T1000 (cell line): Measurements from ENCODE around the gene TLE3.
A peak's percentile ranks its signal among the peaks of the same experiment; 100 is the strongest.

Experiments used
- DNase-seq: peaks from one replicate; lab custom pipeline; 2025; ENCODE audit warnings: mixed read lengths; lab: John Stamatoyannopoulos, UW

Gene TLE3

DNA sequence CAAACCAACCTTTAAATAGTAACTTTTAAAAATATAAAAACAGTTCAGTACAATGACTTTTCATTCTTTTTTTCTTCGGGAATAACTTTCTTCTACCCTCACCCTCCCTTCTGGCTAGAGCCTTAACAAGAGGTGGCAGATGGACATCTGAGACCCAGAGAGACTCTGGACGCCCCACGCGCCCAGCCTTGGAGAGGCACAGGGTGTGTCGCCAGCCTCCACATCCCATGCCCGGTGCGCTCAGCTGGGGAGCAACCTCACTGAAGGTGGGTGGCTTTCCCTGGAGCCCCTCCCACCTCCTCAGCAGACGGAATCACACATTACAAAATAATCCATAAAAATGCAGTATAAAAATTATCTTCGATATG is 49.5 kb downstream of the TLE3 start:
- no peak for DNase-seq

- no peak for DNase-seq
Observed at GRCh38 chr15:70047386-70048197, 50.1 kb downstream of the TLE3 start.

GRCh38 chr15:70046679-70047369 is 50.9 kb downstream of the TLE3 start:
- no peak for DNase-seq

DNA sequence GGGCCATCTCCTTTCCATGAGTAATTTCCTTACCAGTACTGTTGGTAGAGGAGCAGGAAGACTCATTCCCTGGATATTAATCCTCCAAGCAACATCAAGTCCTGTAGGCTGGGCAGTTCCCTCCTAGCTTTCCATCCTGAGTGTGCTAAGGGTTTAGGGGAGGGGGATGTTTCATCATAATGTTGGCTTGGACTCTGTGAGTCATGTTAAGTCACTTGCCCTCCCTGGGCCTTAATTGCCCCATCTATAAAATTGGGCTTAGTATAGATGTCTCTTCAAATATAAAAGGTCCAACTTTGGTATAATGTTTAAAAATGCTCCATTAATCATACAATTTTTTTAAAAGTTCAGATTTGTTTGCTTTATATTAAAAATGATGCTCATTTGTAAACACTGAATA is 52.7 kb downstream of the TLE3 start:
- DNase-seq = peak; percentile 11

DNA sequence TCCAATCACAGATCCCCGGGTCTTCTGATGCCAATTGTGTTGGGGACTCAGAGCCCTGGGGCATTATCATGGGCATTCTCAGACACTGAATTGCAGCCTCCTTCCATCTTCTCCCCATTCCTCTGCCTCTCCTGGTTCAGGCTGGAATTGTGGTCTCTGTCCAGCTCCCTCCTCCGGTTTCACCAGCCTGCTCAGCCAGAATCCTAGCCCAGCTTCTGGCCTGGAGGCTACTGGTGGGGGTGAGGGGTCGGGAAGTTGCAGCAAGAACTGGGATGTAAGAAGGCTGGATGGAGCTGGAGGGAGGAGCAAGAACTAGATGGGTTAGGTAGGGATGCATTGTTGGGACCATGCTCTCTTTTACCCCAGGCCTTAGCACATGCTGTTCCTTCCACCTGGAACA is 53.5 kb downstream of the TLE3 start:
- no peak for DNase-seq

DNA sequence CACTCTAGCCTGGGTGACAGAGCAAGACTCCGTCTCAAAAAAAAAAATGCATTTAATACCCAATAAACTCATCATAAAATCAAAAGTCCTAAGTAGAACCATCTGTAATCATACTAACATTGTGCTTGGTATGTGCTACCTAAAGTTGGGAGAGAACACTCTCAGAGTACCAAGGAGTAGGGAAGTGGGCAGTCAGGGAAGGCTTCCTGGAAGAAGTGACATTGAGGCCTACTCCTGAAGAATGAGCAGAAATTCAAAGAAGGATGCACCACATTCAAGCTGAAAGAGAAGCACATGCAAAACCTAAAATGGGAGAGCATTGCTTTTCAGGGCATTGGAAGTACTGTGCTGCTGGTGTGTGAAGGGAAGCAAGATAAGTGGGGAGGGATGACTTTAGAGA is 54.1 kb downstream of the TLE3 start:
- no peak for DNase-seq

- DNase-seq = no peak
Observed at GRCh38 chr15:70042553-70043214, 55.0 kb downstream of the TLE3 start.

DNA sequence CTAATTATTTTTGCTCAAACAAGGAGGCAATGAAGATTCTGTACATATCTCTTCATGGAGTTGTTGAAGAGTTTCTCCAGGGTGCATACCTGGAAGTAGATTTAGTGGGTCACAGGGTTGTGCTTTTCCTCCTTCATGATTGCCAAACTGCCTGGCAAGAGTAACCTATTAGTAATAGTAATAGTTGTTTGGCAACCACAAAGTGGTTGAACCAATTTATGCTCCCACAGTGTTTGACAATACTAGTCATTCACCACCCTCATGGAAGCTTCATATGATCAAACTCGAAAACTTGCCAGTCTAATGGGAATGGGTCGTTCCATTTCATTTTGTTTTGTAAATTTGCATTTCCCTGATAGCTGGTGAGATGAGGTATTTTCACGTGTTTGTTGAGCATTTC is 57.8 kb downstream of the TLE3 start:
- DNase-seq = no peak

GRCh38 chr15:70038730-70039392 is 58.9 kb downstream of the TLE3 start:
- no peak for DNase-seq

- DNase-seq = no peak
Observed at GRCh38 chr15:70037292-70037640, 60.5 kb downstream of the TLE3 start.

DNA sequence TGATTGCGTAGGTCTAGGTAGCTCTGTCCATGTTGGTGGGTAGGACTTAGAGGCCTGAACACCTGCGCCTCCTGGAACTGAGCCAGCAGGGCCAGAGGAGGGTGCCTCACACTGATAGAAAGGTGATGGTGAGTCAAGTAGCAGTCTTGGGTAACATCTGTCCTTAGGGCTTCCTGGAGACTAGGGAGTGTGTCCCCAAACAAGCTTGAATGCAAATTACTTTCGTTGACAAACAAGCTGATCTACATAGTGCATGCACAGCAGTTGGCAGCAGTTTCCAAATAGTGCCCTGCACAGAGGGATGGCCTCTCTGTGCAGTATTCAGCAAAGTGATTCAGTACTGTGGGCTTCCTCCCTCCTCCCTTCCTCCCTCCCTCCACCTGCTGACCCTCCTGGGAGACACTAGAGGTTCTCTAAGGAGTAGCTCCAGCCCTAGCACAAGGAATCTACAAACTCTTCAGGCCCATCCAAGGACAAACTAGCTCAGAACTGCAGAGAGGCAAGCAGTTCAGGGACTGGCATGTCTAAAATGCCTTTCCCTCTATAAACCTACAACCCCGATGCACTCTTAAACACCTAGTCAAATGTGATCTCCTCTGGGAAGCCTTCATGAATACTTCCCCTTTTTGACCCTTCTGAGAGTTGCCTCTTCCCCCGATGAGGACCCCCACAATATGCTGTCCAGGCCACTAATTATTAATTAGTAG is 61.0 kb downstream of the TLE3 start:
- no peak for DNase-seq

- no peak for DNase-seq
Observed at GRCh38 chr15:70035719-70036077, 62.0 kb downstream of the TLE3 start.

DNA sequence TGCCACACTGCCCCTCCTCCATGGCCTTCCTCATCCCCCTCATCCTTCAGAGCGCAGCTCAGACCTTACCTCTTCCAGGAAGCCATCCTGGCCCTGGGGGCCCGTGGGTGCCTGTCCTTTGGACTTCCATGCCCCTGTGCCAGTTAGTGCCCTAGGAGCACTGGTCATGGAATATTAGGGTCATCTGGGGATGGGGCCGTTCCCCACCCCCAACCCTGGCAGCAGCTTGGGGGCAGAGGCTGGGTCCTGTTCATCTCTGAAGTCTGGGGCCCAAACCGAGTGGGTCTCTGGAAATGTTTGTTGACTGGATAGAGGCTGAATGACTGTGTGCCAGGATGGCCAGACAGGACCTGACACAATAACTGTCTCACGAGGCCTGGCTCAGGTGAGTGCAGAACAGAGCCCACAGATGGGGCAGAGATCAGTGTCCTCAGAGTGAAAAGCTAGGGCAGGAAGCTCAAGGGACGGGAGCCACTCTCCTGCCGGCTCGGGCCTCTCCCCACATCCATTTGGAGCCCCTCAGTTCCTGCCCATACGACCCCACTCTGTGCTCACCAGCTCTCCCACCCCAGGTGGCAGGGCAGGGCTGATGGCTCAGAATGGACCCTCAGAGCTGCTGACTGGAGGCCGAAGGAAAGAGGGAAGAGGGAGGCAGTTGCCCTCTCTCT is 62.5 kb downstream of the TLE3 start:
- DNase-seq = no peak

DNA sequence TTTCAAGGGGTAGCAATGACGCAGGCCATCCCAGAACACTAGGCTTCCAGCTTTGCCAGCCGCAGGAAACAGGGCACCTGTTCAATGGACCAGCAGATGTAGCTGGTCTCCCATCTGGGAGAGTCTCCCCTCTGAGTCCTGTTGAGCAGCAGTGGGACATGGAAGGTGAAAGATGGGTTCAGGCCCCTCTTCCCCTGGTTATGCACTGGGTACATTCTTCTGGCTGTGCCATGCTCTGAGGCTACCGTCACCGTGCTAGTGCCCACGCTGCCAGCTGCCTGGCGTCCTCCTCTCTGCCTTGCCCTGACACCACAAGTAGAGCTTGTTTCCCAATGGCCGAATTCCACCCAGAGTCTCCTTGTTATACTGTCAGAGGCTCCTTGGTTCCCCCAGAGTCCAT is 63.1 kb downstream of the TLE3 start:
- no peak for DNase-seq

- DNase-seq = no peak
Observed at GRCh38 chr15:70034141-70034540, 63.6 kb downstream of the TLE3 start.

- DNase-seq = no peak
Observed at GRCh38 chr15:70033529-70034140, 64.1 kb downstream of the TLE3 start.

GRCh38 chr15:70033109-70033508 is 64.6 kb downstream of the TLE3 start:
- no peak for DNase-seq

- no peak for DNase-seq
Observed at GRCh38 chr15:70032509-70032908, 65.2 kb downstream of the TLE3 start.

GRCh38 chr15:70031713-70032112 is 66.0 kb downstream of the TLE3 start:
- no peak for DNase-seq

DNA sequence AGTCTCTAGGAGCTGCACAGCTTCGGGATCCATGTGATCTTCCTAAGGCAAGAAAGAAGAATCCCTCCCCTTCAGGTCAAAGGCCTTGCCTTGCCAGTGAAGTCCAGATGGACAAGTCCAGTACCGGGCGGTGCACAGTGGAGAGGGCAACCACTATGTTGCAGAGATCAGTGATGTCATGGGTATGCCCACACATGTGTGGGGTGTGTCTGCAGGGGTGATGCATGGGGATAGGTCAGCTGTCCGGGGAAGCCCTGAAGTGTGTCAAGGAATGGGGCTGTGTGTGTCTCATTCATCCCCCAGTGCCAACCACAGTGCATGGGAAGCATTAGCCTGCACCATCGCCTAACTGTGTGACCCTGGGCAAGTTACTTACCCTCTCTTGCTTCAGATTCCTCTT is 66.5 kb downstream of the TLE3 start:
- no peak for DNase-seq

- no peak for DNase-seq
Observed at GRCh38 chr15:70030851-70031250, 66.9 kb downstream of the TLE3 start.
